ENCODE measurements around the gene KRT16. TPM values are rescaled to one million over a fixed set of nuclear protein-coding genes. Genes with fewer than 3 reads are reported as not detected.
"Not testable (repeated sequence)": the region's sequence is repeated elsewhere in the genome, so short reads cannot be mapped to it uniquely, and the experiment has no call there.

KRT16 gene
- total RNA-seq, 1 donor from 2014 or later, result not detected

DNA sequence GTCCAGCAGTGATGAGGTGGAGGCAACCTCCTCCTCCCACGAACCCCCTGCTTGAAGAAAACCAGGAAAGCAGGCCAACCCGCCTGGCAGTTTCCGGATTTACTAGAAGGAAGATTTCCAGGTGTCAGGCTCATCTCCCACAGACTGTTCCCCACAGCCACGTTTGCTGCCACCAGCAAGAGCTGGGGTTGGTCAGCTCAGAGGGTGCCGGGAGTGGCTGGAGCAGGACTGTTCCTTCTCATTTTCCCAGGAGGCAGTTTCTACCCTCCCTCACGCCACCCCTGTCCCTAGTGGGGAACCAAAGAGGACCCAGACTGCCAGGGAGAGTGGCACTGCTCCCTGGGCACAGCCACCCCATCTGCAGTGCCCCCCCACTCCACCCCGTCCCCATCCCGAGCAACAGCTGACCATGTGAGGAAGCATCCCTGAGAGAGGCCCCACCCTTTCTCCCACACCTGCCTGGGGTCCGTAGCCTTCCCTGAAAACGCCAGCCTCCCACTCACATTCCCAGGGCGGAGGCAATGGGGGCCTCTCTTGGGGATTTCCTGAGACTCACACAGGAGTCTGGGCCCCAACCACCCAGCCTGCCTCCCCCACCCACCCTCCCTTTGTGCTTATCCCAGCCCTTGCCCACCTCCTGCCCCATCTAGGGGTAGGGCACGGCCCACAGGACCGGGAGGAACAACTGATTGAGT lies 5.9 kb upstream of the KRT16 start:
- intact Hi-C loops (cut with micrococcal nuclease), result no loop called here

DNA sequence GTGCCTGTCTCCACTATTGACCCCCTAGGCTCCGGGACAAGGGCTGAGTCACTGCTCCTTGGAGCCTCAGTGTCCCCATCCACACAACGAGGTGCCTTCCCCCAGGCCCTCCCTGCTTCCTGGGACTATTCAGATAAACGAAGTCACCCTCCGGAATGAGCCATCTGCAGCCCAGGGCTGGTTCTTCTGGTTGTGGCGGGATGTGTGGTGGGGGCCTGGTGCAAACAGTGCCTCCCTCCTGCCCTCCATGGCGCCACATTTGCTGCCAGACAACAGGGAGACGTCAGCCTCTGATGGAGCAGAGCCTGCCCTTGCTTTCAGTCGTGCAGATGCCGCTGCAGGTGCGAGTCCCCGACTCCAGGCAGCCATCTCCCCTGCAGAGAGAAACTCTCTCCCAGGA lies 5.1 kb upstream of the KRT16 start:
- intact Hi-C loops (cut with micrococcal nuclease), result no loop called here

DNA sequence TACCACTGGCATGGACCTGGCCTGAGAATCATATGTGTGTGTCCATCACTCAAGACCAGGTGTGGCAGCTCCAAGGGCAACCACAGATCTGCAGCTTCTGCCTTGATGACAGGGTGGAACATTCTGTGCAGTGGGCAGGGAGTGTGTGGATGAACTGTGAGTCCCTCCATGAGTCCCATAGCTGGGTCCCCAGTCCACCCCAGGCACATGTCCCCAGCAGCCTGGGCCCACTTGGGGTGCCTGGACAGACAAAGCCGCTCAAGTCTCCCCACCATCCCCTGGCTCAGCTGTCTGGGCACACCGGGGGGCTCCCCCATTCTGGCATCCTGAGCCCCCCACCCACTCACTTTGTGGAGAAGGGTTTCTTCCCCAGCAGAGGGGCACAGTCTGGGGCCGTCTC lies 4.6 kb upstream of the KRT16 start:
- intact Hi-C loops (cut with micrococcal nuclease), result no loop called here

DNA sequence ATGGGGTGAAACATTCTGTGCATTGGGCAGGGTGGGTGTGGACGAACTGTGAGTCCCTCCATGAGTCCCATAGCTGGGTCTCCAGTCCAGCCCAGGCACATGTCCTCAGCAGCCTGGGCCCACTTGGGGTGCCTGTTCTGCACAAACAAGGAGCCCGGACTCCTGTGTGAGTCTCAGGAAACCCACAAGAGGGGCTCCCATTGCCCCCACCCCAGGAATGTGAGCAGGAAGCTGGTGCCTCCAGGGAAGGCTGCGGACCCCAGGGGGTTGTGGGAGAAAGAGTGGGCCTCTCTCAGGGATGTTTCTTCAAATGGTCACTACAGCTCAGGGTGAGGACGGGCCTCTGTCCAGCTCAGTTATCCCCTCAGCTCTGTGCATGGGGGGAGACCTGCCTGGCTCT lies 3.9 kb upstream of the KRT16 start:
- intact Hi-C loops (cut with micrococcal nuclease), result not testable (repeated sequence)

DNA sequence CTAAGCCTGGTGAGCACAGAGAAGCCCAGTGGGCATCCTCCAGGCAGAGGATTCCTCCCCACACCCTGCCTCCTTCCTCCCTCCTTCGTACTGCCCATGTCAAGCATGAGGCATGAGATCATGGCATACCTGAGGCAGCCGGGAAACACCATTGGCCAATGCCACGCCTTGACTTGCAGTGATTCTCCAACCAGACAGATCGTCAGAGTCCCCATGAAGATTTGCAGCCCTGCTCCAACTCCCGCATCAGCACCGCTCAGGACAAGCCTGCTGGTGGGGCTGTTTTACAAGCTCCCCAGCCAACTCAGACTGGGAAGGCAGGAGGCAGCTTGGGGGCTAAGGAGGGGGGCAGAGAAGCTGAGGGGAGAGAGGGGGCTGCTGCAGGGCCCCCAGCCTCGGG lies 2.9 kb upstream of the KRT16 start:
- intact Hi-C loops (cut with micrococcal nuclease), result no loop called here

DNA sequence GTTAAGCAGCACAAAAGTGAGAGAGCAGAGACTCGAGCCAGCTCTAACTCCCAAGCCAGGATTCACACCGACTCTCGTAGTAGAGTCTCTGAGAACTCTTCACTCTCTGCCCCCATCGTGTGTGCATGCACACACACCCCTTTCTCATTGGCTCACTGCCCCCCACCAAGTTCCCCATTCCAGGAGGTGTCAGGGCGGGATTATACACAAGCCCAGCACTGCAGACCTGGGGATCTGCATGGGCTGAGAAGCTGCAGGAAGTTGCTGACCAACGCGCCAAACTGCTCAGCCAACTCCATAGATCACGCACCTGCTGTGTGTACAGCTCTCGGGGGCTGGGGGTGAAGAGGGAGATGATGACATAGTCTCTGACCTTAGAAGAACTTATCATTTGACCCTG lies 2.2 kb upstream of the KRT16 start:
- intact Hi-C loops (cut with micrococcal nuclease), result not testable (repeated sequence)

DNA sequence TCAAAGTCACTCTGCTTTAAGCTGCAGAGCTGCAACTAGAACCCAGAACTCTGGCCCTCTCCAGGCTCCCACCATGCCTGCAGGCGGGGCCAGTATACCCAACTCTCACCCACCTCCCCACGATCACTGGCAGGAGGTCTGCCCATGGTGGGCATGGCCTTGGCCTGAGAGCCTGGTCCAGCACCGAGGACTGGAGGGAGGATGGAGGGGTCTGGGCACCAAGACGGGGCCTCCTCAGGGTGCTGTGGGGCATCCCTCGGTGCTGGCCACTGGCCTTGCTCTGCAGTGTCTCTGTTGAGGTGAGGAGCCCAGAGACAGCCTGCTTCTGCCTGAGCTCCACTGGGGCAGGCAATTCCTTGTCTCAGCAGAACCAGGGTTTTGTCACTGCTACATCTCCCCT lies 1.5 kb upstream of the KRT16 start:
- intact Hi-C loops (cut with micrococcal nuclease), result no loop called here

DNA sequence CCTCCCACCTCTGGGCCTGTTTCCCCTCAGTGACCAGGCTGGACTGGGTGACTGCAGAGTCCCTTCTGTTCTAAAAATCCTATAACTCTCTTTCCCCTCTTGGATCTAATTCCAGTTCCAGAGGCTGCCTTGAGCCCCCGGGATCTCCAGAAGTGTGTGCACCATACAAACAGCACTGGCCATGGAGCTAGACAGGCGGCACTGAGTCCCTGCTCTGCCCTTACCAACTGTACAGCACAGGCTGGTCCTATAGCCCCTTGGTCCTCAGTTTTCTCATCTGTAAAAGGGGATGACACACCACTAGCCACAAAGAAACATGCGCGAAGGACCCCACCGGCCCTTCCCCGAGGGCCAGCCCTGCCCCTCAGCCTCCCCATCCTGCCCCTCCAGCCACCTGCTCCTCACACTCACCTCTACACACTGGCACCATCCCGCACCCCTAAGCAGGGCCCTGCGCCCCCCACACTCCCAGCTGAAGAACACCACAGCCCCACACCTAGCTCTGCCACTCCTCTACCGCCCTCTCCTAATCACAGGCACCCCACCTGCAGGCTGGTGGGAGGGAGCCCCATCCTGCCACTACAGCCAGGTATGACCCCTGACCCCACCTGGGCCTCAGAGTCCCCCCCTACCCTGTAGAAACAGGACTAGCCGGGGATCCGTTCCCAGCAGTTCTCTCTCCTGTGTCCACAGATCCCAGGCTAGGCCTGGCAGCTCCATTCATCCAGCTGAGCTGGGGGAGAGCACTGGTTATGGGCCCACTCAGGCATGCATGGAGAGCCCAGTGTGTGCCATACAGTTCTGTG lies 913 bp upstream of the KRT16 start:
- intact Hi-C loops (cut with micrococcal nuclease), result no loop called here

DNA sequence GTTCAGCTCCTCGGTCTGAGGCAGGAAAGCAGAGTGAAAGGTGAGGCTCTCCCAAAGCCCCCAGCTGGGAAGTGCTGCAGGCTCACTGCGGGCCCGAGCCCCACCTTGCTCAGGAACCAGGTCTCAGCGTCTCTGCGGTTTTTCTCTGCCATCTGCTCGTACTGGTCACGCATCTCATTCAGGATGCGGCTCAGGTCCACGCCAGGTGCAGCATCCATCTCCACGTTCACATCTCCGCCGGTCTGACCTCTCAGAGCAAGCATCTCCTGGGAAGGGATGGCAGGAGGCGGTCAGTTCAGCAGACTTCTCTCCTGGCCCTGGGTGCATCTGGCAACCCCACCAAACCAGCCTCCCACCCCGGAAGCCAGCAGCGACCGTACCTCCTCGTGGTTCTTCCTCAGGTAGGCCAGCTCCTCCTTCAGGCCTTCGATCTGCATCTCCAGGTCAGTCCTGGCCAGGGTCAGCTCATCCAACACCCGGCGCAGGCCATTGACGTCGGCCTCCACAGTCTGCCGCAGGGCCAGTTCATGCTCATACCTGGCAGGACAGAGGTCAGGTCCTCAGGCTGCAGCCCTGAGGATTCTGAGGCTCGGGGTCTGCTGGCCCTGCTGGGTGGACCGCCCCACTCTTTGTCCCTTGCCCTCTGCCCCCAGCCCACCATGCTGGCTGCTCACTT lies 1.5 kb downstream of the KRT16 start:
- intact Hi-C loops (cut with micrococcal nuclease), result no loop called here

DNA sequence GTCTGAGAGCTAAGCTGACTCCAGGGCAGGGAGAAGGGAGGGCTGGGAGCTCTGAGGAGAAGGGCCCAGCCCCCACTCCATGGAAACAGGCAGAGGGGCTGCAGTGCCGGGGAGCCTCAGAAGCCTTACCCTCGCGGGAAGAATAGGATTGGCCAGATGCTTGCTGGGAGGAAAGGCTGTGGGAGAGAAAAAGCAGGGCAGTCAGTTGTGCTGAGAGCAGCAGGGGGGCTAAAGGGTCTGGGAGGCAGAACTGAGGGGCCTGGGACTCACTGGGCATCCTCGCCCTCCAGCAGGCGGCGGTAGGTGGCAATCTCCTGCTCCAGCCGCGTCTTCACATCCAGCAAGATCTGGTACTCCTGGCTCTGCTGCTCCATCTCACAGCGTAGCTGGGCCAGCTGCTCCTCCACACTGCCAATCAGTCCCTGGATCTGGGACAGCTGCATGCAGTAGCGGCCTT lies 2.5 kb downstream of the KRT16 start:
- intact Hi-C loops (cut with micrococcal nuclease), result not testable (repeated sequence)

DNA sequence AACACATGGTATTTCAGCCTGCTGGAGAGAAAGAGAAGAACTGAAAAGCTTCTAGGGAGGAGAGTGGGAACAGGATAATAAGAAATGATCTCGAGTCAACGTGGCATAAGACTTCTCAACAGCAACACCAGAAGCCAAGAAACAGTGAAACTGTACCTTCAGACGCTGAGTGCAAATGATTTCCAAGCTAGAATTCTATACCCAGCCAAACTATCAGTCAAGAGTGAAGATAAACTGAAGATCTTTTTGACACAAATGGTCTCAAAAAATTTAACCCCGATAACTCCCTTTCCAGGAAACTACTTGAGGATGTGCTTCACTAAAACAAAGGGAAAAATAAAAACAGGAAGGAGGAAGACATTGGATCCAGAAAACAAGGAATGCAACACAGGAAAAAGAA lies 5.6 kb downstream of the KRT16 start:
- intact Hi-C loops (cut with micrococcal nuclease), result not testable (repeated sequence)

DNA sequence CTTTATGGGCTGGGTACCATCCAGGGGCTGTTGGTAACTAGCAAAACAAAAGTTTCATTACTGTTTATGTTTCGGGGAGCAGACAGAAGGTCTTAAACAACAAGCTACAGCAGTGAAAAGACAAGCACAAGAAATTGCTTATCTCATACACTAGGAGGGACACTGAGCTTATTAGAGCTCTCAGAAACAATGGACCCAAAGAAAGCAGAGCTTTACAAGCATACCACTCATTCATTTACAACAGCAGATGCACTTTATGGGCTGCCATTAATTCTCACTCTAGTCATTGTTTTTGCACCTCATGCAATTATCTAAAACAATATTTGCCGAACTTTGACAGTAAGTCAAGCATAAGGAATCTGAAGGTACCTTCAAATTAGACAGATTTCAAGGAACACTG lies 10.0 kb downstream of the KRT16 start:
- intact Hi-C loops (cut with micrococcal nuclease), result no loop called here

DNA sequence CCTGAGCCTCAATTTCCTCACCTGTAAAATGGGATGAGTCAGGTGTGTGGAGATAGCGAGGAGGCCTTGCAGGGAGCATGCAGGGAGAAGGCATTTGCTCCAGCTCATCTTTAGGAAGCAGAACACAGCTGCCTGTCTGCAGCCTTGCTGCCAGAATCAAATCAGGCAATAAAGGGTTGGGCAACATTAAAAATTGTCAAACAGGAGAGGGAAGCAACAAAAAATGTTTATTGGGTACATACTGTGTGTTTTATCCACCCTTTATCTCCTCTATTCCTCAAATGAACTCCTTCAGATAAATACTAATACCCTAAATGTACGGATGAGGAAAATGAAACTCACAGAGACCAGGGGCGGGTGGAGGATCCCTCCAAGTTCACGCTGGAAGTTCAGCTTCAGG lies 12.2 kb downstream of the KRT16 start:
- intact Hi-C loops (cut with micrococcal nuclease), result no loop called here

DNA sequence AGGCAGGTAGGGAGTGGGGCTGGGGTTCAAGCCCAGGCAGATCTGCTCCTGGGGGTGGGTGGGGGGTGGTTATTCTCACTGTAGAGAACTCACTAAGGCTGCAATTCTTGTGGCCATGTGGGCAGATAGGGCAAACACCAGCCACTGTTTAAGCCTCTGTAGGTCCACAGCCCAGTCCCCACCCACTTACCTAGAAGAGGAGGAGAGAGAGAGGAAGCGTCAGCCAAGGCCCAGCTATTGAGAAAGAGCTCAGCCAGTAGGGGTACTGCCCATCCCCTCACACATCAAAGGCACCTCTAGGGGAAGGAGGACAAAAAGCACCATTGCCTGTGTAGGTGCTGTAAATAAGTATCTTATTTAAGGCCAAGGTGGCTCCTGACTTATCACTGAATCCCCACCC lies 12.9 kb downstream of the KRT16 start:
- intact Hi-C loops (cut with micrococcal nuclease), result no loop called here

DNA sequence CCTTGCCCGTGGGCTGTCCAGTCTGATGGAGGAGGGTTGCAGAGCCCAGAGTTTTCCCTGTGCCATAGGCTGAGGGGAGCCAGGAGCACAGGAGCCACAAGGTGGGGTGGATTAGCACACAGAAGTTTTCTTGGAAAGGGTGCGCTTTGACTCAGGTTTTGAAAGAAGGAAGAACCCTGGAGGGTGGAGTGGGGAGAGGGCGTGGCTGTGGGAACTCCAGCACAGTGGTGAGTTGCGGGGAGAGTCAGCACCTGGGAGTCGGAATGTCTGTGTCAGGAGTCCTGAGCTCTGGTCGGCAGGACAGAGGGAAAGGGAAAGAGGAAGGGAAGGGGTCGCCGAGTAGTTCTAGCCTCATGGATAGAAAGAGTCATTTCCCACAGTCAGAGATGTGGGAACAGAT lies 17.0 kb downstream of the KRT16 start:
- intact Hi-C loops (cut with micrococcal nuclease), result no loop called here

DNA sequence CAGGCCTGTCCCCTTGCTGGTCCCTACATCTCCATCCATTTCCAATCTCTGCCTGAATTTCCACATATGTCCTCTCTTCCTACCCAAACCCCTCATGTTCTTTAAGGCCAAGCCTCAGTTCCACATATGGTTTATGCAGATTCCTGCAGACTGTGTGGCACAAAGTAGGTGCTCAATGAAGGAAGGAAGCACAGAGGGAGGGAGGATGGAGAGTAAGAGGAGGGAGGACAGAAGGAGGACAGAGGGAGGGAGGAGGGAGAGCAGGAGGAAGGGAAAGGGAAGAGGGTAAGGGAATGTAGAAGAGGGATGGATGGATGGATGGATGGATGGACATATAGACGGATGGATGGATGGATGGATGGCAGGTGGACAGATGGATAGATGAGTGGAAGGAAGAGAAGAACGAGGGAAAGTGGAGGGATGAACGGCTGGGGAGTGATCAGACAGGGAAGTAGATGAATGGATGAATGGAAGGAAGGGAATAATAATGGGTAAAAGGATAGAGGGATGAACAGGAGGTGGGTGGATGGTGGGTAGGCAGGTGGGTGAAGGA lies 18.1 kb downstream of the KRT16 start:
- intact Hi-C loops (cut with micrococcal nuclease), result no loop called here

DNA sequence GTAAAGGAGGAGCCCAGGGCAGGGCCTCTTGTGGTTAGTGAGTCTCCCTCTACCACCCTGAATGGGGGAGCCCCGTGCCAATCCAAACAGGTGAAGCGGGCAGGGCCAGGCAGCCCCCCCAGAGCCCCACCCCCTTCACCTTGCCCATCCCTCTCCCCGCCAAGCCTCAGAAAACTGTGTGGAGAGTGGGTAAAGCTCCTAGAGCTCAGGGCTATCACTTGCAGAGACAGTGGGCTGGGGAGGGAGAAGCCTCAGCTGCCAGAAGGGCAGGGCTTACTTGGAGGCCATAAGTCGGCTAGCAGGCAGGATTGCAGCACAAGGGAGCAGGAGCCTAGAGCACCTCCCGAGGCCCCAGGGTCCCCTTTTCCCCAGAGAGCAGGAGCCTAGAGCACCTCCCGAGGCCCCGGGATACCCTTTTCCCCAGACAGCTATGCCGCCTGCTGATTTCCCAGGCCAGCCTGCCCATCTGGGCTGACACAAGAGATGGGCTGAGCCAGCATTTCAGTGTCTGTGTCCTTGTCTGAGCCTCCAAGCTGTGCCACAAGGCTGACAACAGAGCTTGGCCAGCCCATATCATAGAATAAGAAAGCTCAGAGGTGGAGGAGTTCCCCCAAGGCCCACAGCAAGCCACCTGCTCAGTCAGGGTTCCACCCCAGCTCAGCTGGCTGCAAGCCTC lies 19.1 kb downstream of the KRT16 start:
- intact Hi-C loops (cut with micrococcal nuclease), result no loop called here

DNA sequence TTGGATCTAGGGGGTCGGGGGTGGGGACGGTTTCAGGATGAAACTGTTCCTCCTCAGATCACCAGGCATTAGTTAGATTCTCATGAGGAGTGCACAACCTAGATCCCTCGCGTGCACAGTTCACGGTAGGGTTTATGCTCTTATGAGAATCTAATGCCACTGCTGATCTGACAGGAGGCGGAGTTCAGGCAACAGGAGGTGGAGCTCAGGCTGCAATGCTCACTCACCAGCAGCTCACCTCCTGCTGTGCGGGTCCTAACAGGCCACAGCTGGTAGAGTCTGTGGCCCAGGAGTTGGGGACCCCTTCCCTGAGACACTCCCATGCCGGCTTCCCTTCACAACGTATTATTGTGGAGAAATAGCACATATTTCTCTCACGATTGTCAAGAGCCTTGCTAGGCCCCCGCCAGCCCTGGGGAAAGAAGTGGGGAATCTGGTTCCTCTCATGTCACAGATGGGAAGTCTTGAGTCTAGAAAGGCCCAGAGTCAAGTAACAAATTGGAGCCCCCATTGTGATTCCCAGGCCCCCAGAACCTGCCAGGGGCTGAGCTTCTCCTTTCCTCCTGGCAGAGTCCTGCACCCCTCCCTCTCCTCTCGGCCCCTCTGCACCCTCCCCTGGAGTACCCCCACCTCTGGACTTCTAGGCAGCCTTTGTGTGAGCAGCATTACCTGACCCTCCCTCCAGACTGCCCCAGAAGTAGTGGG lies 19.8 kb downstream of the KRT16 start:
- intact Hi-C loops (cut with micrococcal nuclease), result no loop called here

DNA sequence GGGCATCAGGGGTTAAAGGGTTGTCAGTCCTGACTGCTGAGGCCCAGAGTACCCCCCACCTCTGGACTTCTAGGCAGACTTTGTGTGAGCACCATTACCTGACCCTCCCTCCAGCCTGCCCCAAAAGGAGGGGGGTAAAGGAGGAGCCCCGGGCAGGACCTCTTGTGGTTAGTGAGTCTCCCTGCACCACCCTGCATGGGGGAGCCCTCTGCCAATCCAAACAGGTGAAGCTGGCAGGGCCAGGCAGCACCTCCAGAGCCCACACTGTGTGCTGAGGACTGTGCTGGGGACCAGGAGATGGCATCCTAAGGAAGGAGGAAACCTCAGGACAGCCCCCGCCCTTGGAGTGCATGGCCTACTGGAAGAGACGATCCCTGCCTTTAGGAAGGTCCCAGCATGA lies 23.3 kb downstream of the KRT16 start:
- intact Hi-C loops (cut with micrococcal nuclease), result no loop called here

DNA sequence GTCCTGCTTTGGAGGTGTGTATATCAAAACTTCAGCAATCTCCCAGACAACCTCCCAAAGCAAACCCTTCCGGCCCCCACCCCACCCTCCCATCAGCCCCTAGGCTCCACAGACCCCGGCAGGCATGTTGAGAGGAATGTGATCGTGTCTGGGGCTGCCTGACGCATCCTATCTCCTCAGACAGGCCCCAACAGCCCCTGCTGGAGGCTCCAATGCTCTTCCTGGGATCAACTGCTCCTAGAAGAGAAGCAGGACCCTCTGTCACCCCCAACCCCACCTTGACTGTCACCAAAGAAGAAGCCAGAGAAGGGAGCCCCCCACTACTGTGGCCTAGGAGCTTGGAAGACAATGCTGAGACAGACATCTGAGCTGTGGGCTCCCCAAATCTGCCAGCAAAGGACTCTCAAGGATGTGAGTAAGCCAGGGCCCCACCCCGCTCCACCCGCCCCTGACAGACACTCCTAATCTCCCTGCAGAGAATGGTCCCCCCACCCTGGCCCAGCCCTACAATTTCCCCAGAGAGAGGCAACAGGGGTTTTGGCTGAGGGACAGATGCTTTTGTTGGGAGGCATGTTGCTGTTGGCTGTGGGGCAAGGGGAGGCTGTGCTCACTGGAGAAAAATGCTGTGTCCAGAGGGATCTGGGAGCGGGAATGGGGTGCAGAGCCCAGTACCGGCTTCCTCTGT lies 24.3 kb downstream of the KRT16 start:
- intact Hi-C loops (cut with micrococcal nuclease), result no loop called here

Data from T-helper 2 cell treated with Interferon-gamma antibody and Interleukin-4, amounts not matched to agents 100 ng/mL and 5 ng/mL, for 36 hours (primary cell).